Trophoblast cell (in vitro differentiated cells and primary cell): Measurements from ENCODE around the gene EPC2.

Experiments used
- DNase-seq, 2 donors: peaks; one replicate each; pipeline ENCODE4 v3.0.0-alpha.2; 2016
- H2AFZ ChIP-seq: 2 replicates; pipeline ENCODE4 v1.6.1; 2013; ENCODE audit warnings: low read length, moderate library complexity, mild to moderate bottlenecking; ENCODE audit not compliant: insufficient read depth, poor library complexity
- H2AK5ac ChIP-seq: 2 replicates; pipeline ENCODE4 v1.6.1; 2013; ENCODE audit warnings: mild to moderate bottlenecking, low read length
- H2BK120ac ChIP-seq: 2 replicates; pipeline ENCODE4 v1.6.1; 2013; ENCODE audit warnings: low read length, mild to moderate bottlenecking, moderate library complexity; ENCODE audit not compliant: insufficient read depth, poor library complexity
- H2BK12ac ChIP-seq: 2 replicates; pipeline ENCODE4 v1.6.1; 2013; ENCODE audit warnings: mild to moderate bottlenecking, low read length, moderate library complexity
- H2BK5ac ChIP-seq: 2 replicates; pipeline ENCODE4 v1.6.1; 2013; ENCODE audit warnings: low read length, low read depth, moderate library complexity, mild to moderate bottlenecking; ENCODE audit not compliant: poor library complexity
- H3K14ac ChIP-seq: 2 replicates; pipeline ENCODE4 v1.6.1; 2013; ENCODE audit warnings: mild to moderate bottlenecking, low read length
- H3K18ac ChIP-seq: 2 replicates; pipeline ENCODE4 v1.6.1; 2013; ENCODE audit warnings: mild to moderate bottlenecking, low read length
- H3K23ac ChIP-seq: 2 replicates; pipeline ENCODE4 v1.6.1; 2013; ENCODE audit warnings: low read length
- H3K27ac ChIP-seq: 2 replicates; pipeline ENCODE4 v1.5.1; 2013; ENCODE audit warnings: low read depth, mild to moderate bottlenecking, inconsistent platforms, low read length, moderate library complexity
- H3K27me3 ChIP-seq: 2 replicates; pipeline ENCODE4 v1.6.1; 2013; ENCODE audit warnings: inconsistent platforms, mild to moderate bottlenecking, low read length, moderate library complexity; ENCODE audit not compliant: insufficient read depth
- H3K36me3 ChIP-seq, 2 experiments: 1 replicate in 1 of 2; 2 replicates in 1 of 2; pipeline ENCODE4 v1.6.1; 2013; ENCODE audit warnings: low read length in 2 of 2, mild to moderate bottlenecking in 2 of 2, moderate library complexity in 1 of 2; ENCODE audit not compliant: insufficient read depth in 2 of 2, control insufficient read depth in 1 of 2
- H3K4ac ChIP-seq: 2 replicates; pipeline ENCODE4 v1.6.1; 2013; ENCODE audit warnings: low read depth, mild to moderate bottlenecking, low read length, moderate library complexity
- H3K4me1 ChIP-seq, 2 experiments: 1 replicate in 1 of 2; 2 replicates in 1 of 2; pipeline ENCODE4 v1.6.1; 2013; ENCODE audit warnings: low read length in 2 of 2, mild to moderate bottlenecking in 2 of 2, moderate library complexity in 1 of 2; ENCODE audit not compliant: insufficient read depth in 2 of 2, control insufficient read depth in 1 of 2
- H3K4me2 ChIP-seq: 2 replicates; pipeline ENCODE4 v1.6.1; 2013; ENCODE audit warnings: inconsistent platforms, mild to moderate bottlenecking, low read length, moderate library complexity
- H3K4me3 ChIP-seq: 2 replicates; pipeline ENCODE4 v1.5.1; 2013; ENCODE audit warnings: mild to moderate bottlenecking, low read depth, low read length, inconsistent platforms
- H3K79me1 ChIP-seq: one replicate; pipeline ENCODE4 v1.6.1; 2013; ENCODE audit warnings: low read length
- H3K79me2 ChIP-seq: 2 replicates; pipeline ENCODE4 v1.6.1; 2013; ENCODE audit warnings: low read length, mild to moderate bottlenecking; ENCODE audit not compliant: control insufficient read depth, insufficient read depth, poor library complexity
- H3K9ac ChIP-seq: 2 replicates; pipeline ENCODE4 v1.6.1; 2013; ENCODE audit warnings: mild to moderate bottlenecking, low read length
- H3K9me3 ChIP-seq: 2 replicates; pipeline ENCODE4 v1.6.1; 2013; ENCODE audit warnings: low read depth, mild to moderate bottlenecking, control low read depth, inconsistent platforms, low read length; ENCODE audit not compliant: insufficient read depth
- H4K12ac ChIP-seq: 2 replicates; pipeline ENCODE4 v1.6.1; 2013; ENCODE audit warnings: low read depth, mild to moderate bottlenecking, low read length, moderate library complexity
- H4K8ac ChIP-seq: 2 replicates; pipeline ENCODE4 v1.6.1; 2013; ENCODE audit warnings: low read depth, mild to moderate bottlenecking, low read length, moderate library complexity
- H4K91ac ChIP-seq: one replicate; pipeline ENCODE4 v1.6.1; 2013; ENCODE audit warnings: low read depth, mild to moderate bottlenecking, low read length, moderate library complexity
- WGBS: extraction: QIAGEN DNeasy Blood & Tissue Kit; methylation state at CpG from one replicate; pipeline ENCODE4 v1.1.7; 2013; ENCODE audit warnings: missing lambda C conversion rate; ENCODE audit not compliant: insufficient read length, insufficient coverage; ENCODE audit errors: extremely low coverage; 5-methylcytosine and 5-hydroxymethylcytosine counted together

Gene EPC2

GRCh38 chr2:148746973-148747372 lies 102.4 kb downstream of the EPC2 start:
- Histone ChIP-seq H3K14ac (no peak overlapping the region), H3K4me1 (no peaks in the 10 kb centered on the region), H3K4me3 (no peak overlapping the region), H3K36me3 (no peaks in the 10 kb centered on the region), H2AFZ (no peak overlapping the region), H3K79me1 (no peaks in the 10 kb centered on the region), H3K18ac (no peak overlapping the region), H3K4ac (no peak overlapping the region), H3K23ac (no peak overlapping the region), H3K4me2 (no peak overlapping the region), H4K8ac (no peak overlapping the region), H4K91ac (no peak overlapping the region), H3K79me2 (no peaks in the 10 kb centered on the region), H4K12ac (no peak overlapping the region), H3K9me3 (no peaks in the 10 kb centered on the region), H3K27me3 (no peaks in the 10 kb centered on the region), H2AK5ac (no peak overlapping the region), H3K27ac (no peak overlapping the region), H2BK12ac (no peak overlapping the region), H2BK5ac (no peak overlapping the region), H3K9ac (no peak overlapping the region), H2BK120ac (no peak overlapping the region)
- no CpG with 5 or more reads among the region's 1 CpG for WGBS
- no peak for DNase-seq

GRCh38 chr2:148751907-148752306 lies 107.4 kb downstream of the EPC2 start:
- H3K4me2 ChIP-seq, result no peak overlapping the region
- H3K4ac ChIP-seq, result no peak overlapping the region
- no peaks in the 10 kb centered on the region for H3K36me3 ChIP-seq
- H3K14ac ChIP-seq, result no peak overlapping the region
- no peak overlapping the region for H3K23ac ChIP-seq
- H2BK5ac ChIP-seq, result no peak overlapping the region
- H3K79me2 ChIP-seq, result no peaks in the 10 kb centered on the region
- no peak overlapping the region for H2BK12ac ChIP-seq
- H4K8ac ChIP-seq, result no peak overlapping the region
- no peak for DNase-seq
- no peaks in the 10 kb centered on the region for H3K9me3 ChIP-seq
- H2BK120ac ChIP-seq, result no peak overlapping the region
- H3K9ac ChIP-seq, result no peak overlapping the region
- H3K4me3 ChIP-seq, result no peak overlapping the region
- no peak overlapping the region for H4K91ac ChIP-seq
- H3K27me3 ChIP-seq, result no peaks in the 10 kb centered on the region
- H3K4me1 ChIP-seq, result no peaks in the 10 kb centered on the region
- no peak overlapping the region for H2AFZ ChIP-seq
- no peak overlapping the region for H2AK5ac ChIP-seq
- H3K27ac ChIP-seq, result no peak overlapping the region
- no CpG with 5 or more reads among the region's 4 CpGs for WGBS
- no peak overlapping the region for H4K12ac ChIP-seq
- no peaks in the 10 kb centered on the region for H3K79me1 ChIP-seq
- no peak overlapping the region for H3K18ac ChIP-seq

GRCh38 chr2:148752977-148753376 lies 108.4 kb downstream of the EPC2 start:
- Histone ChIP-seq H3K79me1 (no peaks in the 10 kb centered on the region), H3K79me2 (no peaks in the 10 kb centered on the region), H3K4ac (no peak overlapping the region), H3K4me2 (no peak overlapping the region), H4K91ac (no peak overlapping the region), H2AFZ (no peak overlapping the region), H4K8ac (no peak overlapping the region), H4K12ac (no peak overlapping the region), H2BK120ac (no peak overlapping the region), H2AK5ac (no peak overlapping the region), H2BK5ac (no peak overlapping the region), H3K9me3 (no peaks in the 10 kb centered on the region), H3K4me3 (no peak overlapping the region), H3K14ac (no peak overlapping the region), H3K27ac (no peak overlapping the region), H3K9ac (no peak overlapping the region), H2BK12ac (no peak overlapping the region), H3K18ac (no peak overlapping the region), H3K4me1 (no peaks in the 10 kb centered on the region), H3K23ac (no peak overlapping the region), H3K27me3 (no peaks in the 10 kb centered on the region), H3K36me3 (no peaks in the 10 kb centered on the region)
- WGBS, result no CpG with 5 or more reads among the region's 3 CpGs
- no peak for DNase-seq

- Histone ChIP-seq H2AK5ac (no peak overlapping the region), H3K23ac (no peak overlapping the region), H3K4ac (no peak overlapping the region), H2AFZ (no peak overlapping the region), H3K18ac (no peak overlapping the region), H3K14ac (no peak overlapping the region), H3K9ac (no peak overlapping the region), H3K36me3 (no peaks in the 10 kb centered on the region), H4K8ac (no peak overlapping the region), H4K91ac (no peak overlapping the region), H3K4me3 (no peak overlapping the region), H3K9me3 (no peaks in the 10 kb centered on the region), H2BK120ac (no peak overlapping the region), H3K79me1 (no peaks in the 10 kb centered on the region), H3K27ac (no peak overlapping the region), H3K79me2 (no peaks in the 10 kb centered on the region), H2BK5ac (no peak overlapping the region), H2BK12ac (no peak overlapping the region), H3K4me2 (no peak overlapping the region), H3K4me1 (no peaks in the 10 kb centered on the region), H3K27me3 (no peaks in the 10 kb centered on the region), H4K12ac (no peak overlapping the region)
- no CpG with 5 or more reads among the region's 1 CpG for WGBS
- DNase-seq, result no peak
Measured at GRCh38 chr2:148754864-148755263, 110.3 kb downstream of the EPC2 start.
